ENCODE results near the gene COLEC12.
"Not testable (repeated sequence)": the region's sequence is repeated elsewhere in the genome, so short reads cannot be mapped to it uniquely, and the experiment has no call there.

Gene COLEC12

DNA sequence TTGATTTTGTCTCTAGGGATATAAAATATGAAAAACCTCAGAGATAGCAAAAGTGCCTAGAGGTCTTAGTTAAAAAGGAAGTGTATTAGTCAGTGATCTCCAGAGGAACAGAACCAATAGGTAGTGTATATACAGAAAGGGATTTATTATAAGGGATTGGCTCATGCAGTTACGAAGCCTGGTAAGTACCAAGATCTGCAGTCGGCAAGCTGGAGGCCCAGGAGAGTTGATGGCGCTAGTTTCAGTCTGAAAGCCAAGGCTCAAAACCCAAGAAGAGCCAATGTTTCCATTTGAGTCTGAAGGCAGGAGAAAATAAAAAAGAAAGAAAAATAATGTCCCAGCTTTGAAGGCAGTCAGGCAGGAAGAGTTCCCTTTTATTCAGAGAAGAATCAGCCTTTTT, 93.3 kb downstream of the COLEC12 start:
- DNase-seq: no peak

DNA sequence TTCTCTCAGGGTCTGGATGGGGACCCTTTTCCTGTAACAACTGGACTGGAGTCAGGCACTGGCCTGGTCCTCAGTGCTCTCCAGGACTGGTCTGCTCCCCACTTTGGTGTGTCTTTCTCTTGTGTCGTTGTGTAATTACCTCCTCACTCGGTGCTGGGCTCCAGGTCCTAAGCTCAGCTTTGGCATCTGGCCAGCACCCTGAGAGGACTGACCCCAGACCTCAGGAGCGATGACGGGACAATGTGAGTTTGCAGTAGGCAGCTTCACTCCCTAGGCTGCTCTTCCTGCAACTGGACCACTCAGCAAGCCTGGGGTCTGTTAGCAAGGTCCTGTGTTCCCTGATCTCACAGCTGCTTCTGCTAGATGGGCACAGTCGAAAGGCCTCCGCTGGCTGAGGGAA, 93.8 kb downstream of the COLEC12 start:
- no peak for DNase-seq

DNA sequence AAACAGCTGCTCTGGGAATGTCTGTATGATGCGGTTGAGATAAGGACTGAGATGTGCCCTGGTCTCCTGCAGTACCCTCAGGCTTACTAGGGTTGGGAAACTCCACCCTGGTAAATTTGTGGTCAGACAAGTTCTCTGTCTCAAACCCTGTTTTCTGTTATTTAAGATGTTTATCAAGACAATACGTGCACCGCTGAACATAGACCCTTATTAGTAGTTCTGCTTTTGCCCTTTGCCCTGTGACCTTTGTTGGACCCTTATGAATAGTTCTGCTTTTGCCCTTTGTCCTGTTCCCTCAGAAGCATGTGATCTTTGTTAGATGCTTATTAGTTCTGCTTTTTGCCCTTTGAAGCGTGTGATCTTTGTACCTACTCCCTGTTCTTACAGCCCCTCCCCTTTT, 95.5 kb downstream of the COLEC12 start:
- not testable (repeated sequence) for DNase-seq

DNA sequence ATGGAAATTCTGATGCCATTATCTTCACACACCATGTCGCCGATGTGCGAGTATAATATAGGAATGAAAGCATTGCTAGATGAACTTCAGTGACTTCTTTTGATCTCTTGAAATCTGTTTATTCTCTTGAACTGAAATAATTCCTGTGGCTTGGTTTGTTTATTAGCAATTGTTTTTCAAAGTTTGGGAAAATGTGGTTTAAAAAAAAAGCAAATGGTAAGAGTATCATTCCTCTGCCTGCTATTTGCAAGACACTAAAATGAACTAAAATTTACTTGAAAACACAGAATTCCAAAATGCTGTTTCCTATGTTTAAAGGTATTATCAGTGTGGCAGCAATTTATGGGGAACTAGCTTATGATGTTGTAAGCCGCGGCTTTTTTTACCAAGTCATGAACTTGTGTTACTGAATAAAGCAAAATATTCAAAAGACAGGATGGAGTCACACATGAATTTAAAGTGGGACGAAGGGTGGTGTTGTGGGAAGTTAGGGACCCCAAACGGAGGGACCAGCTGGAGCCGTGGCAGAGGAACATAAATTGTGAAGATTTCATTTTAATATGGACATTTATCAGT, 96.4 kb downstream of the COLEC12 start:
- DNase-seq: no peak

DNA sequence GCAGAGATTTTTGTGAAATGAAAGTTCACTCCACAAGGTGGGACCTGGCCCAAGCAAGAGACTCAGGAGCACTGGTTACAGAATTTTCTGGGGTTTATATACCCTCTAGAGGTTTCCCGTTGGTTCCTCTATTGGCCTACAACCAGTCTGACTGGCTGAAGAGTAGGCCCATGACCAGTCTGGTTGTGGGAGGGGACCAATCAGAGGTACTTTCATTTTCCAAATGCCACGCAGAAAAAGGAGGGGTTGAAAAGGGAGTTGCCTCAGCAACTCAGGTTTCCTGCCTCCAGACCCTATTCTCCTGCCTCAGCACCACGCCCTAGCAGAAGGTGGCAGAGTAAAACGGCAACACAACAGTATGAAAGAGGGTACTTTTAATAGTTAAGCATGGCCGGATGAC, 98.4 kb downstream of the COLEC12 start:
- DNase-seq: no peak

DNA sequence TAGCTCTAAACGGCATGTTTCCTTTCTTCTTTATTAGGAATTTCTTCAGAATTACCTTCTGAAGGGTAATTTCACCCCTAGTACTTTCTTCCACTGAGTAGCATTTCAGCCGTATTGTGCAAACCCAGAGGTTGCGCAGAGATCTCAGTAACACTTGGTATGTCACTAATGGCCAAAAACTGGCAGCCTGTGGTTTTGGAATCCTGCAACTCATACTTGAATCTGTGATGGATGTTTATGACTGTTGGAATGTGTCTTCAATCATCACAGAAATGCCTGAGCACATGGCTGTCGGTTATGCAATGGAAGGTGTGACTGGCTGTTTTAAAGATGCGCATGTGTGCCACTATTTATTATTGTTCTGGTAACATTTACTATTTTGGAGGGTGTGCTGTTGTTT, 100.0 kb downstream of the COLEC12 start:
- peak; percentile 90 for DNase-seq

DNA sequence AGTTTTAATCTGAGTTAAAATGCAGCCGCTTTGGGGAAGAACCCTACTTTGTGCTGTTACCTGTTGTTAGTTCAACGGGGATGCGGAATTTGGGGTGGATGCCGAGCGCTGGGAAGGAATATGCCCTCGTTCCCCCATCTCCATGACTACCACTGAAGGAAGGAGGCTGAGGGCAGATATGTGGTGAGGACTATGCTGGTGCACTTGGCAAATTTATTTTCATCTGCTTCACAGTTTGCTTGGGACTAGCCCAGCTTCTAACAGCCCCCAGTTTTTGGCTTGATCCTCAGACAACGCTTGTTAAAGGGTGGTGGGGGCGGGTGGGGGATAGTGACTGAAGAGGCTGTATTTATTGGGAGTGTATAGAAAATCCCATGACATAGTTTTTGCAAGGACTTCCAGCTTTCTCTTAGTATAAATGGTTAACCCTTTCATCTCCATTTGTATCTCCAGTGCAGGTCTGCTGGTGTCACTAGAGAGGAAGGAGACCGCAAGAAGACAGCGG, 100.8 kb downstream of the COLEC12 start:
- no peak for DNase-seq

DNA sequence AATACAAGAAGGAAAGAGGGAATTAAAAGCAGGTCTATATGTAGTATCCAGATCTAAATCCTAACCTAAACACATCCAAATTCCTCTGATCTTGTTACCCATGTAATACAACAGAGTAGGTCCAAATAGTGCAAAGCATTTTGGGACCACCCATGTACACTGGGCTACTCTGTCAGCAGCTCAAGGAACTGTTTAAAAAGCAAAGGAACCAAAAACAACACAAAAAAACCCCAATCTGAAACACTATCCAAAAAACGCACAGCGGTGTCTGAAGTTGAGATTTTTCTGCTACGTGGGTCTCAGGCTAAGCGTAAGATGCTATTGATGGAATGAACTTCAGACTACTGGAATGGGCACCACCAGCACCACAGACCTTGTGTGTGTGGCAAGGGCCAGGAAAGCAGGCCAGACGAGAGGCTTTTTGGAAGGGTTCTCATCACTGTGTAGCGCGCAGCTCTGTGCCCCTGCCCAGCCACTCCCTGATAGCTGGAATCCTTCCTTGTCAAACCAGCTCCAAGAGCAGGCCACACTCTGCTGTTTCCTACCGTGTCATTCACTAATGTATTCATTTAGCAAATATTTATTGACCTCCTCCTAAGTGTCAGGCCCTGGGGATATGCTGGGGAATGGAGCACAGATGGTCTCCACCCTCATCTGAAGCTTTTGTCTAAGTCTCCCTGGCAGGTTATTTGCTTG, 101.4 kb downstream of the COLEC12 start:
- DNase-seq: peak; percentile 40

DNA sequence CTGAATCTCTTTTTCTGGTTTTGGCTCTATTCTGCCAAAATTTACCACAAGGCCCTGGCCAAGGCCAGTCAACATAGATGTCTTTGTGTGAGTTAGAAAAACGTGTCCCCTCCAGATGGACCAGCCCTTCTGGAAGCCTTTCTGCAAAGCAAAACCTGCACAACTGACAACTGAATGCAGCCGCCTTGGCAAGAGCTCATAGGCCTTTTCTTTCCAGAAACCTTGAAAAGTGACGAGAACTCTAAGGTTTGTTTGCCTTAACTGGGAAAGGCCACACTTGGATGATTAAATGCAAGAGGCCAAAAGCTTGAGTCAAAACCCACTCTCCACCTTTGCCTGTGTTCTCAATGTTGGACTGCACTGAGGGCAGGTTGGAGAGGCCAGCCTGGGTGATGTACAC, 103.9 kb downstream of the COLEC12 start:
- no peak for DNase-seq

DNA sequence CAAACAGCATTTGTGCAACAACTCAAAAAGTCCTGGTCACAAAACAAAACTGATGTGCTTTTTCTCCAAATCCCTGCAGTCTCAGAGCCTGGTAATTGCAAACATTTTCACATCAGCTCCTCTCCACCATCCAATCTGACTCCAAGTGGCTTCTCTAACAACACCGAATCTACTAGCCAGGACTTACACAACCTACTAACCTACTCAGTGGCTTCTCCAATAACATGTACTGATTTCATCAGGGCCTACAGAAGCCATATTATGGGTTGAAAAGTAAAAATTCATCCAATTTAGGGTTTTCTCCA, 104.3 kb downstream of the COLEC12 start:
- no peak for DNase-seq

DNA sequence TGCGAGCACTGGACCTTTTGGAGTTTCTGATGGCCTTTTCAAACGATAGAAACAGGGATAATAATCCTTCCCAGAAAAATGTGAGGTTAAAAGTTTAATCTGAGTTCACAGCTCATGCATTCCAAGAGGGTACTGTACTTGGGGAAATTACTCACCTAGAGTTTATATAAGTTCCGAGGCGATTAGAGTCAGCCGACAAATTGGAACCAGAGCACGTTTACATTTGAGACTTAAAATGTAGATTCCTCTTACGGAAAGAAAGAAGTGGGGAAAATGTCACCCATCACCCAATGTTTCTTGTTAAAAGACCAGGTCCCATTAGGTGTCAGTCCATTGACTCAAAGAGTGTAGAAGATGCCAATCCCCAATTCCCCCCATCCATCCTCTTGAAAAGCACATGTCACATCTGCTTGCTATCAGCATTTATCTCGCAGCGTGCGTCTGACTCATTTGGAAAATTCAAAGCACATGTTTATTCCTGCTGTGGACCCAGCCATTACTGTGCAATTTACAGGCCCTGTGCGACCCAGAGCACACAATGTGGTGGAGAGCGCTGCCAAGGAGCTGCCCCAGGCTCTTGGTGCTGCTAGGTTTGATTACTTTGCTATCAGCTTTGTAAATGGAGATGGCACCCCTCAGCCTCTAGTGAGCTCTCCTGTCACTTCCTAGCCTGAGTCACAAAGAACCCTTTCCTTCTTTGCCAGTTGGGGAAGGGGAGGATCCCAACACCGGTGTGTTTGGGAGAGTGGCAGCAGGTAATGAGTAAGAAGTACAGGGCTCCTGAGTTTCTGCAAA, 104.8 kb downstream of the COLEC12 start:
- DNase-seq: peak; percentile 94

DNA sequence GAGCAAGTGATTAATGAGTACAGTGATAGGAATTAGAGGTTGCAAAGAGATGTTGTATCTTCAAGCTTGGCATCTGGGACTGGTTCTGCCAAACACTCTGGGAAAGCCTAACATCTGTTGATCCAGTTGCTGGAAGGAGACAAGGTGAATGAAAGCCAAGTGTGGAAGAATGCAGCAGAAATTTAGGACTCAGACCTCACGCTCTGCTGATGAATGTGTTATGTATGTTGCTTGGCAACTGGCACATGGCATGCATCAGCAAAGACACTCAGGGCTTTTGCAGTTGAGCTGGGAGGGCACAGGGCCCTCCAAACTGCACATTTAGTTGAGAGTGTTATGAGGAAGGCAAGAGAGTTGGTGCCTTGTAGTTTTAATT, 105.5 kb downstream of the COLEC12 start:
- peak; percentile 87 for DNase-seq

DNA sequence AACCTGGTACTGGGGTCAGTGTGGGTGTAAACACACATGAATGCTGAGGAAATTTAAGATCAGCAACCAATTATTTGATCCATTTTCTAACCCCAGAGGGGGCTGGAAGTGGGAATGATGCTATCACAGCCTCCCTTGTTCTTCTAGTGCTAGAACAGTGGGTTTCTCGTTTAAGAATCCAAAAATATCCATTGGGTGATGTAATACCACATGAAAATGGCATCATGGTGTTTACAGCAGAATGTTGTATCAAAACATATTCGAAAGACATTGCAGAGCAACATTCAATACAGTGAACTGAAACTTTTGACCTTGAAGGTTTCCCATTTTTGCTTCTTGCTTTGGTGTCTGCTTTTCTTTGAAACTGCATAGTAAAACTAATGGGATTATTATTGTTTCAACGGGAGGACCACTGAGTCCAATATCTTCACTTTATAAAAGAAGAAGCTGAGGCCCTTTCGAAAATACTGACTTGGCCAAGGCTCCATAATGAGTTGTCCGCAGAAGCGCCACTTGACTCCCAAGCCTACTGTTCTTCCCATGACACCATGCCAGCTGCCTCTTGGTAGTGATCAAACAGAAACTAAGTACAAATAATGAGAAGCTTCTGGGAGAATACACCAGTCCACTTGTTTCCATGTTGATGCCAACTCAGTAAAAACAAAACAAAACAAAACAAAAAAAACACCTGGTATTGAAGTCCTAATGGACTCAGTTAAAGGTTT, 106.1 kb downstream of the COLEC12 start:
- DNase-seq: no peak

DNA sequence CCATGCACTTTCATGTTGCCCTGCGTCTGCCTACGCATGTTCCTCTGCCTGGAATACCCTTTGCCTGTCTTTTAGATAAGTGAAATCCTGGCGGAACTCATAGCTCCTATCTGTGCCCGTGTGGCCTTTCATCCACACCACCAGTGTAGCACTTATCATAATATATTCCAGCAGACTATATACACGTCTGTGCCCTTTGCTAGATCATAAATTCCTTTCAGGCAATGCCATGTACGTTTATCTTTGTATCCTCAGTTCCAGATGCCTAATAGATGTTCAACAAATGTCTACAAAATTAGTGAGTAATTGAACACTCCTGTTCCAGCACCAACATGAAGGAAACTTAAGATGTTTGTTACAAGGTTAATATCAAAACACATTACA, 106.9 kb downstream of the COLEC12 start:
- no peak for DNase-seq

DNA sequence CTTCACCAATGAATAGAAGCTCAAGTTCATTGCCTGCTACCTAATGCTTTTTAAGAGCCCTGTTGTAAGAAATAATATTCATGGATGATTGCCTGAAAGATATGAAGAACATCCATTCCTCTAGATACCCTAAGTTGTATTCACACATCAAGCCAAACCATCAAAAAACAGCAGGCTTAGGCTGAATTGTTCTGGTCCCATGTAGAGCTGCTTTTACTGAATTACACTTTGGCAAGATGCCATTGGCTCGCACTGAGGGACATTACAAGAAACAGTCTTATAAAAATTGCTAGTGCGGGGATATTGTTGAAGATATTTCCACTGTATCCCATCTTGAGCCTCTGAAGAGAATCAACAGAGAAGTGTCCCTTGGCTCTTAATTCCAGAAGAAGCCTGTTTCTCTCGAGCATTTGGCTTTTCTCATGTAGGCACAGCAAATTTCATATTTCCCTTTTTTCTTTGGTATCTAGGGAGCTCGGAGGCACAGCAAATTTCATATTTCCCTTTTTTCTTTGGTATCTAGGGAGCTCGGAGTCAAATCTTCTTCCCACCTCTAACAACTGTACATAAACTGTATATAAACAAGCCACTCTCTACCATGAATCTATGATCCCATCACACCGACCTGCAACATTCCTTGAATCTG, 107.5 kb downstream of the COLEC12 start:
- no peak for DNase-seq

DNA sequence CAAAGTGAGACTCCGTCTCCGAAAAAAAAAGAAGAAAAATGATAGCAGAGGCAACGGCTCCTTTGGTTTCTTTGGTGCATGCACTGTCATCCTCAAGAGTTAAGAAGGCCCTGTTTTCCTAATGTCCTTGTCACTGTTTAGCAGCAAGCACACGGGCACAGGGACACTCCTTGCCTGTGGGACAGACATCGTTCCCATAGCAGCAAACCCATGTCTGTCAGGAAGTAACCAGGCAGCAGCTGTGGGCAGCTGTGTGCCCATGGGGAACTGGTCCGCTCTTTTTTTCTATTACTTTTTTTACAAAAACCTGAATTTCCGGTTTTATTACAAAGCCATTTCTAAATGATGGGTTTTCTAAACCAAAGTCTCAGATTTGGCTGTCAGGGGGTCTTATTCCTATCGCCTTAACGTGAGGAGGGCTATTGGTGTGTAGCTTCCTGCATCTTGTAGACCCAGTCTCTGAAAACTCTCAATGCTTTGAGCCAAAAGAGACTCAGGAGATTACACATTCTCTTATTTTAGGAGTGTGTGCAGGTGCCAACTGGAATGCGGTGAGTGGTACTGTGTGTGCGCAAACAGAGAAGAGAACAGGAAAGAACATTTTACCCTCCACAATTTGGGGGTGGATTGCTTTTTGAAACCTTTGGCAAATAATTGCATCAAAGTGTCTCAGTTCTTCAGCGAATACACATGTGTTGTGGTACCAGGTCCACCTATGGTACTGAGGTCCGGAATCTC, 109.6 kb downstream of the COLEC12 start:
- no peak for DNase-seq

DNA sequence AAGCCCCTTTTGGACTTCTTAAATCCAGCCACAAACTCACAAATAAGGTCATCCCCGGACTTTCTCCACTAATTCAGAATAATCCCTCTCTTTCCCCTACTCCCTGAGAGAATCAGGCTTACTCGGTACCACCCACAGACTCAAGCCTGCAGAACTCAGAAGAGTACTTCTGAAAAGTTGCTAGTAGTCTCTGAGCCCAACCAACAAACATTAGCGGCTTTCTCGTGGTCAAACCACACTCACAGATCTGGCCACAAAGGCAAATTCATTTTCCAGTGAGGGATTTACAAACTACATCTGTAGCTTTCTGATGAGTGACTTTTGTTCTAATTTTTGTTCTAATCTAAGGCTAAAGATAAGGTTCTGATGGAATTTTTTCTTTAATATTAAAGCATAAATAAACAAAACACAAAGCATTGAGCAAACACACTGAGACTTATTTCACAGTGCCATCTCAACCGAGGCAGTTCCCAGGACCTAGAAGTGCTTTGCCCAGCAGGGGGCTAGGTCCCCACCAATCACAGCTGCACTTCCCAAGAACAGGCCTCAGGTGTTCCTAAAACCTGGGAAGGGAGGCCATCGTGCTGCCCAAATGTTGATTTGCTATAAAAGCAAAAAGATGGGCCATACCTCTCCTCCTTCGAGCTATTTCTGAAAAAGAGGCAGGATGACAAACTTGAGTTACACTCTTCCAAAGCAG, 110.7 kb downstream of the COLEC12 start:
- DNase-seq: no peak

DNA sequence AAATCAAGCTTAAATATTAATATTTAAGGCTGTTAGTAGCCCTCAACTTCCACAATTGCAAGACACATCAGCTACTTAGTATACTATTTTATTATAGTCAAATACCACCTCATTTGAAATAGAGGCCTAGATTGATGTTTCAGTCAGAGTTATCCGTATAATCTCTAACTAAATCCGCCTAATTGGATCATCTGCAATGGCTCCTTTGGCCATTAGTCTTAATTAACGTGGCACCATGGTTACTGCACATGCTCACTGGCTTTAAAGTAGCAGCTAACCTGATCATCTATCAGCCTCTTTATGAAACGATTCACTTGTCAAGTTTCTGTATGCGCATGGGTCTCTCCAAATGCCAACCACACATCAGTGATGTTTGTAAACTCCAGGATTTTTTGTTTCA, 112.3 kb downstream of the COLEC12 start:
- DNase-seq: no peak

DNA sequence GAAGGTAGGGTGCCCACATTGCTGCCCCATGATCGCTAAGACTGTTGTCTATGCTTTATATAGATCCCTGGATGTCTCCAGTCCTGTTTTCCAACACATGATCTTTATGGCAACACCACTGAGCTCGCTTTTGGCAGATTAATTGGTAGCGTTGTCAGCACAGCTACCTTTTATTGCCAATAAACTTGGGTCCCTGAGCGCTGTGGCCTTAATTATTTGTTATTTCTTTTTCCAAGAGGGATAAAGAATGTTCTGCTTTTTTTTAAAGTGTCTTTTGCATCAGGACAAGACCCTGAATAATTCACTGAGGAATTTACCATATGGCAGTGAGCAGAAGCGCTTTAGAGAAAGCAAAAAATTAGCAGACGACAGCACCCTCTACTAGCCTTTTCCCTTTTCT, 113.5 kb downstream of the COLEC12 start:
- no peak for DNase-seq

DNA sequence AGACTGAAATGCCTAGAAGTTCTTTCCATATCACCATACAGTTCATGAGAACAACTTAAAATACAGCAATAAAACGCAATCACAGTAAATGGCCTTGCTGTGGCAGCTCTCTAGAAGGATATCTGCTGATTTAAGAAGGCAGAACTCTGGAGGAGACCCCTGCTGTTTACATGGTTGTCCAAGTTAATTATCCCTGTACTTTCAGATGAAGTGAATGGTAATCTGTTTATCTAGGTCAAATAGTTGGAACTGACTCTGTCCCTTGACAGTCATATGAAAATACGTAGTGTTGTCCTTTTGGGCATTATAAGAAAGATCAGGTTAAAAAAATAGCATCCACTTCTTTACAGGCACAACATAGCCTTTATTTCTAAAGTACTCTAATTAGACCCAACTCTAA, 115.6 kb downstream of the COLEC12 start:
- no peak for DNase-seq

DNA sequence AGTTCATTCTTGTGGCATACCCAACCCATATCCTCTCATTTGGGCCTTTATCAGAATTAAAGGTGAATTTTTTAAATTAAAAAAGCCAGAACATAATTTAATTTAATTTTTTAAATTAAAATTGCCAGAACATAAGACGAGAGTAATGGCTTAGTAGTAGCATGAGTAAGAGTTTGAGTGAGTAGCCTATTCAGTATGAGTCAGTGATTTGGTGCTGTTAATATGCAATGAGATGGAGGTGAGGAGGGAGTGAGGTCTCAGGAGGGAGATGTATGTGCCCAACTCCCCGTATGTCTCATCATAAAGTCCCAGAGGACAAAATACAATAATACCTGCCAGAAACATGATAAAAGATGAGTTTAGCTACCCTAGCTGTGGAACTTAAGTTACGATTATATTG, 117.4 kb downstream of the COLEC12 start:
- DNase-seq: no peak
